GM12878 (cell line): ENCODE results near the gene HOATZ. TPM values are rescaled to one million over a fixed set of nuclear protein-coding genes. Genes with fewer than 3 reads are reported as not detected.

ENCODE experiments used
- ATAC-seq: fragments of 200-7000 bp; cut with Tn5 transposase; 3 replicates; pipeline ENCODE4 v1.9.1; 2020; ENCODE audit warnings: mild to moderate bottlenecking, moderate library complexity
- BruUV-seq: library from RNA; stranded (reverse); fragments of 400-500 nt; replicated peaks from 2 replicates; lab custom pipeline; 2021; lab: Mats Ljungman, UMichigan
- CTCF ChIA-PET: fragments of 300-600 bp; sonication (Branson Sonifier 250); formaldehyde crosslinking; extraction: SDS; loops from one replicate; lab custom pipeline; 2021; ENCODE audit warnings: inconsistent platforms; lab: Yijun Ruan, JAX
- POLR2A ChIA-PET: fragments of 350-600 bp; formaldehyde crosslinking; extraction: SDS; loops from one replicate; lab custom pipeline; 2021; ENCODE audit warnings: inconsistent platforms; lab: Charles Lee
- RAD21 ChIA-PET: fragments of 300-600 bp; sonication (Branson Sonifier 250); formaldehyde crosslinking; loops from one replicate; lab custom pipeline; 2023; ENCODE audit warnings: antibody characterized with exemption; ENCODE audit not compliant: unreplicated experiment; lab: Charles Lee
- SMC1A ChIA-PET: fragments of 300-600 bp; sonication (Branson Sonifier 250); formaldehyde crosslinking; loops from one replicate; lab custom pipeline; 2023; ENCODE audit not compliant: unreplicated experiment, uncharacterized antibody; lab: Charles Lee
- DNase-seq: peaks from one replicate; pipeline ENCODE4 v3.0.0-alpha.2; 2011; ENCODE audit warnings: low read depth, low spot score
- FAIRE-seq: peaks from 3 replicates; lab custom pipeline; 2011; peaks lifted over from hg19 to GRCh38; lab: Jason Lieb, UNC
- H2AFZ ChIP-seq: 2 replicates; pipeline ENCODE4 v1.6.0; 2011; ENCODE audit warnings: low read depth, low read length, control low read depth; ENCODE audit not compliant: control insufficient read depth
- H3K27ac ChIP-seq: 2 replicates; pipeline ENCODE4 v1.5.1; 2011; ENCODE audit warnings: control low read depth; ENCODE audit not compliant: control insufficient read depth, insufficient read depth
- H3K27me3 ChIP-seq, 2 experiments: replicated peaks in 1 of 2; 2 replicates each; pipeline versions ENCODE4 v1.6.0 to v1.6.1; 2011; ENCODE audit warnings: low read length in 1 of 2; ENCODE audit not compliant: control insufficient read depth in 2 of 2, insufficient read depth in 2 of 2
- H3K36me3 ChIP-seq, 2 experiments: 2 replicates each; pipeline ENCODE4 v1.5.1; 2011; ENCODE audit warnings: low read length in 1 of 2; ENCODE audit not compliant: control insufficient read depth in 2 of 2, insufficient read depth in 2 of 2
- H3K4me1 ChIP-seq: 2 replicates; pipeline ENCODE4 v1.6.1; 2011; ENCODE audit warnings: mild to moderate bottlenecking, low read length, moderate library complexity, mixed read lengths; ENCODE audit not compliant: control insufficient read depth, insufficient read depth
- H3K4me2 ChIP-seq: 2 replicates; pipeline ENCODE4 v1.6.0; 2011; ENCODE audit warnings: control low read depth; ENCODE audit not compliant: control insufficient read depth, insufficient read depth
- H3K4me3 ChIP-seq: fragments of 200-600 bp; sonication (generic); 2 replicates; pipeline ENCODE4 v1.5.1; 2016
- H3K79me2 ChIP-seq: 2 replicates; pipeline ENCODE4 v1.6.0; 2011; ENCODE audit warnings: low read length; ENCODE audit not compliant: control insufficient read depth, insufficient read depth
- H3K9ac ChIP-seq: 2 replicates; pipeline ENCODE4 v1.8.0; 2011; ENCODE audit warnings: low read length, control low read depth, mixed read lengths; ENCODE audit not compliant: control insufficient read depth, insufficient read depth
- H3K9me3 ChIP-seq: replicated peaks from 3 replicates; pipeline ENCODE4 v1.5.1; 2011; ENCODE audit warnings: mild to moderate bottlenecking, low read length; ENCODE audit not compliant: control insufficient read depth, insufficient read depth
- H4K20me1 ChIP-seq: 2 replicates; pipeline ENCODE4 v1.6.0; 2011; ENCODE audit not compliant: control insufficient read depth, insufficient read depth
- ATF2 ChIP-seq: IDR thresholded peaks from 2 replicates; pipeline ENCODE4 v1.6.1; 2012; ENCODE audit warnings: low read length, inconsistent platforms
- ATF7 ChIP-seq: fragments of 450-650 bp; IDR thresholded peaks from 2 replicates; pipeline ENCODE4 v1.6.1; 2016; ENCODE audit warnings: low read depth, mild to moderate bottlenecking
- BCL11A ChIP-seq: IDR thresholded peaks from 2 replicates; pipeline ENCODE4 v1.6.1; 2011; ENCODE audit warnings: low read depth, low read length
- CREB1 ChIP-seq: IDR thresholded peaks from 2 replicates; pipeline ENCODE4 v1.6.1; 2012; ENCODE audit warnings: low read depth, mild to moderate bottlenecking, inconsistent platforms
- CREM ChIP-seq: IDR thresholded peaks from 2 replicates; pipeline ENCODE4 v1.6.1; 2014; ENCODE audit warnings: antibody characterized with exemption, low read depth
- EED ChIP-seq: sonication (generic); IDR thresholded peaks from 2 replicates; pipeline ENCODE4 v1.6.1; 2016; ENCODE audit warnings: antibody characterized with exemption, low read depth
- EZH2 ChIP-seq: IDR thresholded peaks from 2 replicates; pipeline ENCODE4 v1.6.1; 2012; ENCODE audit warnings: low read depth, mild to moderate bottlenecking, control low read depth, inconsistent platforms, low read length, borderline replicate concordance; ENCODE audit not compliant: control insufficient read depth
- GABPA ChIP-seq: IDR thresholded peaks from 2 replicates; pipeline ENCODE4 v1.6.1; 2014; ENCODE audit warnings: antibody characterized with exemption, low read depth, mild to moderate bottlenecking, inconsistent platforms
- IRF3 ChIP-seq: fragments of 450-650 bp; IDR thresholded peaks from 2 replicates; pipeline ENCODE4 v1.6.1; 2014; ENCODE audit warnings: mild to moderate bottlenecking
- JUNB ChIP-seq: IDR thresholded peaks from 2 replicates; pipeline ENCODE4 v1.6.1; 2016; ENCODE audit warnings: antibody characterized with exemption, mild to moderate bottlenecking
- LARP7 ChIP-seq: fragments of 450-650 bp; IDR thresholded peaks from 2 replicates; pipeline ENCODE4 v1.6.1; 2017; ENCODE audit warnings: mild to moderate bottlenecking
- MEF2B ChIP-seq: fragments of 450-650 bp; IDR thresholded peaks from 2 replicates; pipeline ENCODE4 v1.6.1; 2018; ENCODE audit warnings: mild to moderate bottlenecking, moderate library complexity; ENCODE audit not compliant: partially characterized antibody, poor library complexity, severe bottlenecking
- NFIC ChIP-seq: IDR thresholded peaks from 2 replicates; pipeline ENCODE4 v1.6.1; 2012; ENCODE audit warnings: low read depth, mild to moderate bottlenecking, inconsistent platforms, low read length, moderate library complexity
- PBX3 ChIP-seq: IDR thresholded peaks from 2 replicates; pipeline ENCODE4 v1.6.1; 2011; ENCODE audit warnings: mild to moderate bottlenecking, low read depth, low read length, moderate library complexity; ENCODE audit not compliant: insufficient replicate concordance
- RELA ChIP-seq: fragments of 450-650 bp; IDR thresholded peaks from 2 replicates; pipeline ENCODE4 v1.8.0; 2014; ENCODE audit warnings: borderline replicate concordance; ENCODE audit not compliant: partially characterized antibody
- RUNX3 ChIP-seq: IDR thresholded peaks from 2 replicates; pipeline ENCODE4 v1.6.1; 2012; ENCODE audit warnings: low read length, inconsistent platforms
- SP1 ChIP-seq: IDR thresholded peaks from one replicate; pipeline ENCODE4 v1.6.1; 2011; ENCODE audit warnings: low read depth, low read length
- WRNIP1 ChIP-seq: IDR thresholded peaks from 2 replicates; pipeline ENCODE4 v1.6.1; 2011; ENCODE audit warnings: low read depth, low read length, improper control_type of control experiment, borderline replicate concordance
- ZNF274 ChIP-seq: IDR thresholded peaks from one replicate; pipeline ENCODE4 v1.8.0; 2011; ENCODE audit not compliant: insufficient read length, insufficient read depth
- WGBS: methylation state at CpG from one replicate; pipeline ENCODE4 v1.1.6; 2016; ENCODE audit warnings: low lambda C conversion rate; ENCODE audit not compliant: insufficient replicate concordance, insufficient coverage; ENCODE audit errors: missing lambda C conversion rate; 5-methylcytosine and 5-hydroxymethylcytosine counted together
- in situ Hi-C: fragments of 300-500 bp; cut with MboI; formaldehyde crosslinking; loops from 9 replicates; pipeline ENCODE4 v1.14.3; 2018; ENCODE audit warnings: mixed read lengths
- intact Hi-C: fragments of 100-400 bp; cut with micrococcal nuclease; formaldehyde crosslinking; loops from one replicate; pipeline ENCODE4 v1.14.2; 2022; ENCODE audit not compliant: unreplicated experiment
- polyA plus RNA-seq, 11 experiments: library from polyadenylated mRNA; depleted of rRNA in 4 of 11; unstranded in 6 of 11; stranded (reverse) in 5 of 11; fragments of >200 nt; fragmentation: Nextera tagmentation in 4 of 11; fragmentation: Illumina TruSeq in 1 of 11; extraction: Ambion mirVana in 4 of 11; extraction: Trizol in 1 of 11; gene quantifications; 1 replicate in 1 of 11; 2 replicates in 10 of 11; pipeline versions ENCODE4 v1.2.1 to v1.2.3, GENCODE V29; 2011 to 2016; ENCODE audit warnings: inconsistent platforms in 2 of 11, missing spikeins in 2 of 11, low read depth in 1 of 11
- total RNA-seq, 4 experiments: library from RNA; depleted of rRNA in 3 of 4; stranded (reverse); fragments of >200 nt in 3 of 4; fragmentation: Illumina TruSeq in 1 of 4; extraction: Trizol in 1 of 4; gene quantifications; 2 replicates each; pipeline versions ENCODE4 v1.2.1 to v1.2.3, GENCODE V29; 2013 to 2021

The HOATZ gene
- total and polyA plus RNA-seq, 10 of the 15 experiments (the other 5 are each of a cell fraction or from before 2014, with no cell fraction given): 0.28 TPM; not detected in 9

GRCh38 chr11:111525456-111525855 lies 10.9 kb downstream of the HOATZ start (continued):
- no peak for TF ChIP-seq WRNIP1
- TF ChIP-seq IRF3: no peak
- TF ChIP-seq EED: no peak
- no peak for TF ChIP-seq BCL11A
- no peak for TF ChIP-seq EZH2
- TF ChIP-seq SP1: no peak
- no peak for TF ChIP-seq RELA
- TF ChIP-seq MEF2B: no peak

- no peak for FAIRE-seq
- RAD21 ChIA-PET: no interaction called here
These were observed 11.9 kb downstream of the HOATZ start for GRCh38 chr11:111526501-111526900.

More at GRCh38 chr11:111526501-111526900, 11.9 kb downstream of the HOATZ start:
- Histone ChIP-seq H3K36me3 (no peaks in the 10 kb centered on the region), H3K4me3 (no peak overlapping the region; the same call in 1 of the 2 replicates), H3K4me2 (no peak overlapping the region), H3K27ac (no peak overlapping the region), H4K20me1 (no peaks in the 10 kb centered on the region), H3K9ac (no peak overlapping the region), H3K79me2 (no peaks in the 10 kb centered on the region), H3K27me3 (no peaks in the 10 kb centered on the region), H3K9me3 (no peaks in the 10 kb centered on the region), H2AFZ (no peak overlapping the region), H3K4me1 (no peaks in the 10 kb centered on the region)
- no peak for DNase-seq
- in situ Hi-C loops: no loop called here
- ChIA-PET POLR2A (no interaction called here), CTCF (no interaction called here), SMC1A (interaction anchor here (0.9 kb wide), 1 partner anchor 9 kb away, joined by 3 read pairs; no protein-coding TSS in a partner anchor)
- no TSS peak for BruUV-seq
- ATAC-seq: peak; percentile 87
- intact Hi-C loops: no loop called here
- TF ChIP-seq ATF7 (peak; percentile 68), GABPA (peak; percentile 66; the same call in 1 of the 2 replicates), NFIC (peak; percentile 77; the same call in 1 of the 2 replicates), CREM (peak; percentile 90), RUNX3 (peak; percentile 66), JUNB (peak; percentile 39; the same call in 1 of the 2 replicates), ZNF274 (no peak), CREB1 (peak; percentile 95), LARP7 (no peak), PBX3 (no peak), ATF2 (peak; percentile 46)
- 74% methylated on average over 1 of the region's 1 CpG for WGBS
